ENCODE results near the gene ACCSL.

ACCSL gene

DNA sequence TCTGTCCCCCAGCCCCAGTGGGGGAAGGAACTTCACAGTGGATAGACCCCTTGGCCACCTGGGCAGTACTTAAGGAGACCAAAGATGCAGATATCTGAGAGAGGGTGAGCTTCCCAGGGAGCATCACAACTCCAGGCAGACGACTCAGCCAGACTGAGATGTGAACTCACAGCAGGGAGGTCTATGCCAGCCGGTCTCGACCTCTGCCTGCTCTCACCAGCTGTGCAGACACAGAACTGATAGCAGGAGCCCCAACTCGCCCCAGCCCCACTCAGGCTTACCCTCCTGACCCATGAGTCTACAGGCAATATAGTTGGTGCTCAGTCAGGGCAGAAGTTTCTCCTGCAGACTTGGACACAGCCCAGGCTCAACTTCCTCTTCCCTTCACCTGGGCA is 29.7 kb upstream of the ACCSL start:
- DNase-seq (ENCODE audit: low spot score): no peak

DNA sequence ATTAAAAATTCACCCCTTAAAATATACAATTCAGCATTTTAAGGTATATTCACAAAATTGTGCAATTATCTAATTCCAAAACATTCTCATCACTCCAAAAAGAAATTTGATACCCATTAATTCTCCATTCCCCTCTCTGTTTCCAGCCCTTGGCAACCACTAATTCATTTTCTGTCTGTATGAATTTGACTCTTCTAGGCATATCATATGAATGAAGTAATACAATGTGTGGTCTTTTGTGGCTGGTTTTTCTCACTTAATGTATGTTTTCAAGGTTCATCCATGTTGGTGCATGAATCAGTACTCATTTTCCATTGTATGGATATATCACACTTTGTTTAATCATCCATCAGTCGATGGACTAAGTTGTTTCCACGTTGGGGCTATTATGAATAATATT is 29.0 kb upstream of the ACCSL start:
- no peak for DNase-seq (ENCODE audit: low spot score)

- no peak for DNase-seq (ENCODE audit: low spot score)
Measured at GRCh38 chr11:44024977-44025376, 22.8 kb upstream of the ACCSL start.

GRCh38 chr11:44025727-44026126 is 22.1 kb upstream of the ACCSL start:
- no peak for DNase-seq (ENCODE audit: low spot score)

DNA sequence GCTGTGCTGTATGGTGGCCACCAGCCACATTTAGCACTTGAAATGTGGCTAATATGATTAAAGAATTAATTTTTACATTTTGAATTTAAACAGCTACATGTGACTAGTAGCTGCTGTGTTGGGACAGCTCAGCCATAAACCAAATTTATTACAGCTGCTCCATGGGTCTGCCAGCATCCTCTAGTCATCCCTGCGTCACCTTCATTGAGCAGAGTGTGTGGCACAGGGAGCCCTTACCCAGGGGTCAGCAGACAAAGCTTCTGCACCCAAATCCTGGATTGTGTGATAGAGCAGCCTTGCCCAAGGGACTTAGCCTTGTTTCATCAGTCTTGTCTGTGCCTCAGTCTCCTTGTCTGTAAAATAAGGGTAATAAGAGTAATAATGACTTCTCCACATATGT is 19.4 kb upstream of the ACCSL start:
- DNase-seq (ENCODE audit: low spot score): no peak

DNA sequence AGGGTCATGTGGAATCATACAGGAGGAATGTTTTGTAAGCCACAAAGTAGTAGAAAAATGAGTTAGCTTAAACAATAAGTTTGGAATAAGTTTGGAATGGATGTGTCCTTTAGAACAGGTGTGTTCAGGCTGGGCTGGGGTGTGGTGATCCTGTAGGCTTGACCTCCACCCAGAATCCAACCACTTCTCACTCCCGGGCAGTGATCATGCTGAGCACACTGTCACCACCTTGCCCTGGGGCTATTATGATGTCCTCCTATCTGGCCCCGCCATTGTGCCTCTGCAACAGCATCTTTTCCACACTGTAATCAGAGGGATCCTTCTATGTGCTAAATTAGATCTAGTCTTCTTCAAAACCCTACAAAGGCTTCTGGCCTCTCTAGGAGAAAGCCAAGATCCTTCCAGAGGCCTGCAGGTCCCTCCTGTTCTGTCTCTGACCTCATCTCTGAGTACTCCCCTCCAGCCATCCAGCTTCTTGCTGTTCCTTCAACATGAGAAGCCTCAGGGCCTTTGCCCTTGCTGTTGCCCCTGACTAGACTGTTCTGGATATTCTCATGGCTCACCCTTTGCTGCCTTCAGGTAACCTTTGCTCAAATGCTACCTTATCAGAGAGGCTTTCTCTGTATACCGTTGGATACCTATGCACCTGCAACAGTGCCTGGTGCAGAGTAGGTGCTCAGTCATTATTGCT is 18.8 kb upstream of the ACCSL start:
- DNase-seq (ENCODE audit: low spot score): no peak

- no peak for DNase-seq (ENCODE audit: low spot score)
Measured at GRCh38 chr11:44029507-44029845, 18.3 kb upstream of the ACCSL start.

DNA sequence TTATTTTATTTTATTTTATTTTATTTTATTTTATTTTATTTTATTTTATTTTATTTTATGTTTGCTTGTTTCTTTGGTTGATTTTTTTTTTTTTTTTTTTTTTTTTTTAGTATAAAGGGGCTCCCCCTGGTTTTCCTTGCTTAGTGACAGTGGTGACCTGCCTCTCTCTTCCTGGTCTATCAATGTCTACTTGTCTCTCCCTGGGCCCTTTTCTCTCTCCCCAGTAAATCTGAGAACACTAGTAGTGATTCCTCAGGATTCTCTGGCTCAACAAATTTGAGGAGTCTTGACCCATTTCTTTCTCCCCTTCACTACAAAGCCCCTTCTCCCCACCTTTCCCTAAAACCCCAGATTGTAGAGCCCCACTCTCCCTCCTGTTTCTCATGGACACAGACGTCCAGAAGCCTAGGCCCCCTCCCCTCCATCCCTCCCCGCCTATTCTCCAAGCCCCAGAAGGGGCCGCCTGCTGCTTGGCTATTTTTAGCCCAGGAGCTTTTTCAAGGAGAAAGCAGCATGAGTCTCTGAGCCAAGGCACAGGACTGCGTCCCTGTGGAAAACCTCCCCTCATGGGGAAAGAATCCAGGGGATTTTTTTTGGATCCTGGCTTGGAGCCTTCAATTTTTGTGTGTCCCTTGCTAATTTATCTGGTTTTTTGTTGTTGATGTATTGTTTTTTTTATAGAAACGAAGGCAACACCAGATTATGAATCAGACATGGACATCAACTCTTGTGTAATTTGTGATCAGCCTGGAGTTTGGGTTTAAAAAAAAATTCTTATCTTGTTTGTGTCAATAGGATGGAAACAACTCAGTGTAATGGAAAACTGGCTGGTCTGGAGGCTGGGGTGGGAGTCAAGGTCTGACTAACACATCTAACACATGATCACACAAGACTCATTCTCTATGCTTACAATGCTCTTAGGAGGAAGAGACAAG is 17.5 kb upstream of the ACCSL start:
- DNase-seq (ENCODE audit: low spot score): no peak

GRCh38 chr11:44030996-44031395 is 16.8 kb upstream of the ACCSL start:
- DNase-seq (ENCODE audit: low spot score): no peak

DNA sequence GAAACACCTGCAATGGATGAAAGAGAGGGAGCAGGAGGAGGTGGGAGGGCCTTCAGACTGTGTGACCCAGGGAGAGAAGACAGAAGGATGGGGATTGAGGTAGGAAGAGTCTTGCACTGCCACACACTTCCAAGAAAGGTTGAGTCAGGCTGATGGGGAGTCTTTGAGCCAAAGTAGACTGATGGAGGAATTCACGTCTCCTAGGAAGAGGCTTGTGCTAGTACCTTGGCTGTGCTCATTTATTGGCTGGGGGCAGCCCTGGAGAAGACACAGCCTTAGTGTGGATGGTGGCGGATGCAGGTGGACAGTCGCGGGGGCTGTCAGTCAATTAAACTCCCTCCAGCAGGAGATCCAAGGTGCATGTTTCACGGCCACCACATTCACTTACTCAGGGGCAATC is 16.2 kb upstream of the ACCSL start:
- no peak for DNase-seq (ENCODE audit: low spot score)

DNA sequence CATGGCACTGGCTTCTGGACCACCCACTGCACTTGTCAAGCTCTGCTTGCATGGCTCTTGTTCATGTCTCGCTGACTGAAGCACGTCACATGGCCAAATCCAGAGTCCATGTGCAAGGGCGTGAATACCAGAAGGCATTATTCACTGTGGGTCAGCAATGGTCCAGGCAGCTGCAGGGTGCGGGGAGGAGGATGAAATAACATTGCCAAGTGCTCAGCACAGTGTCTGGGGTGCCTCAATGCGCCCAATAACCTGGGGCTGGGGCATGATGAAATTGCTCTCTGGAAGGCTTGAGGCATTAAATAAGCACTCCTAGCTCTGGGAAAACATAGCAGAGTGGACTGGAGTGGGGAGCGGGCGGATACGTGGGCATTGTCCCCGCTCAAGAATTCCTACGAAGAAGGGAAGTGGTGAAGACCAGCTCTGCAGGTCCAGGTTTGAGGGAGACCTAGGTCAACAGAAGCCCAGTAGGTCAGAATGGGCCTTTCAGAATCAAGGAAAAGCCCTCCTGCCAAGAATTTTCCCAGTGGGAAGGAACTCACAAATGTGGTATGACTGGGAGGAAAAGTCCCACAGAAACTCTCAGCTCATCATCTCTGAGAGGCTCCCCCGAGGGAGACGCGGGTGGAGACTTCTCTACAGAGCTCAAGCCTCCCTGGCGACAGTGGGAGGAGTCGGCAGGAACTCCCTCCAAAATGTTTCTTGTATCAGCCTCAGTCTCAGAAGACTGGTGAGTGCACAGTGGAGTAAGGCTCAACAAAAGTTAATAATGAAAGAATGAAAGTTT is 15.3 kb upstream of the ACCSL start:
- no peak for DNase-seq (ENCODE audit: low spot score)

DNA sequence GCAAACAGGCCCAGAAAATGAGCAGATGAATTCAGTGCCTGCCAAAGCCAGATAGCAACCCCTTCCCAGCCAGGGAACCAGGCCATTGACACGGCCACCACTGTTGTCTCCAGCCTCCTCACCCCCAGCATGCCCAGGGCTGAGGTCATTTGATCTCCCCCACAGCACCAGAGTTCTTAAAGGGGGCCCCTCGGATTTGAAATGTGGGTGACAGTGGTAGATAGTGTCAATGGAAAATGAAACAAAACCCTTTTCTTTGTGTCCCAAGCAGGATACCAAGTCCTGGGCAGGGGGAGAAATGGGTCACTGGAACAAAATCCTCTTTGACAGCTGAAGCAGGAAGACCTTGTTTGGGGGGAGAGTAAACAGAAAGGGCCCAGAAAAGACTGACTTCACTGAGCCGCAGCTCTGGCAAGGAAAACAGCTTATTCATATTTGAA is 14.3 kb upstream of the ACCSL start:
- no peak for DNase-seq (ENCODE audit: low spot score)

DNA sequence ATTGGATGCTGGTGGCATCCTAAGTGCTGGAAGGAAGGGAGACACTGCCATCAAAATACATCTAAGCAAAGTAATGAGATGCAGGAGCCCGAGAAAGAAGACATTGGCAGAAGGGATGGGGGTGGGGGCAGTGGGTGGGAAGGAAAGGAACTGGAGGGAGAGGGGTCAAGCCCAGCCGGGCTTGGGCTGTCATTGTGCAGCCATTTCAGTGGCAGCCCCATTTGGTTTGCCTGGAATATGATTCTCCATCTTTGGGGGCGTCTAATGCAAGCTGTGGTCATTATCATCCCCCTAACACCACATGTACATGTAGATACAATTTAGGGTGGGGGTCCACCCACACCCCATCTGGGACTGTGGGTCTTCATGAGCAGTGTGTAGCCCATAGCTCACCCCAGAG is 13.9 kb upstream of the ACCSL start:
- no peak for DNase-seq (ENCODE audit: low spot score)

- DNase-seq (ENCODE audit: low spot score): no peak
Measured at GRCh38 chr11:44034639-44035038, 13.1 kb upstream of the ACCSL start.

DNA sequence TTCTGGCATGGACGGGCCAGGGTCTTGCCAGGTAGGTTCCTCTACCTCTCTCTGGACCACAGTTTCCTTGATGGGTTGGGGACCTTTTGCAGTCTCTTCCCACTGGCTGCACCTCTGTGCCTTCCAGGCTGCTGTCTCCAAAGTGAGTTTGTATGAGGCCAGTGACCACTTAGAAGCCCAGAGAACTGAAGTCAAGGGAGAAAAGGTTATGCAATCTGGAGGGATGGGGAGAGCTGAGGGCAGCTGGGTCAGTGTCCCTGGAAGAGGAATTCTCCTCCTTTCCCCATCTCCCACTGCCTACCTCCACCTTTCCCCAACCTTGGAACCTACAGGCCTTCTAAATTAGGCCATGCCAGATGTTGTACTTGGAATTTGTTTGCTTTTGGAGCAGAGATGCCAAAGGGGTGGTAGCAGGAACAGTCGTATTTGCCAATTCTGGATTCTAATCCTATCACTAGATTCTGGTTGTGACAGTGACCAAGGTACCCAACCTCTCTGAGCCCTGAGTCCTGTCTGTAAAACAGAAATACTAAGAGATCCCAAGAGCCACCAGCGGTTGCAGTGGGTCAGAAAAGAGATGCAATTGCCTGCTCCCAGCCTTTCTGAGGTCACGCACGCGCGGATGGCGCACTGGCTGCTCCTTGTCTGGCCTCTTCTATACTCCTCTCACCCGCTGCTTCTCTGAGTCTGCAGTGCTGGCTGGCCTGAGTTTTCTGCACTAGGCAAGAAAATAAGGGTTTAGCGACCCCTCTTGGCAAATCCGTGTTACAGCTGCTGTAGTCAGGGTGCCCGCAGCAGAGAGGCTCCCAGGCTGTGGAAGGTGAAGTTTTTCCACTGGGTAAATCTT is 10.7 kb upstream of the ACCSL start:
- peak; percentile 69 for DNase-seq (ENCODE audit: low spot score)

GRCh38 chr11:44037658-44037998 is 10.2 kb upstream of the ACCSL start:
- DNase-seq (ENCODE audit: low spot score): no peak

DNA sequence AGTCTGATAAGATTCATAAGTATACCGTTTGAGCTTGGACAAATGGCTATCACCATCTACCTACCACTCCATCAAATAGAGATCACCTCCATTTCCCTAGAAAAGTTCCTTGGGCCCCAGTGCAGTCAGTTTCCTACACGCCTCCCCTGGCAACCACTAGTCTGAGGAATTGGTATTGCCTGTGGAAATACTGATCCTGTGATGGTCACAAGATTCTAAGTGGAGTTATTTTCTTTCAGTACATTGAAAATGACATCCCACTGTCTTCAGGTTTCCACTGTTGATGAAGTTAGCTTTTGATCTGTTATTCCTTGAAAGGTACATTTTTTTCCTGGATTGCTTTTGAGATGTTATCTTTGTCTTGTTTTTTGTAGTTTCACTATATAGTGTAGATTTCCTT is 4.6 kb upstream of the ACCSL start:
- no peak for DNase-seq (ENCODE audit: low spot score)

- DNase-seq (ENCODE audit: low spot score): no peak
Measured at GRCh38 chr11:44046182-44046581, 1.6 kb upstream of the ACCSL start.

- DNase-seq (ENCODE audit: low spot score): no peak
Measured at GRCh38 chr11:44047298-44047697, 483 bp upstream of the ACCSL start.

DNA sequence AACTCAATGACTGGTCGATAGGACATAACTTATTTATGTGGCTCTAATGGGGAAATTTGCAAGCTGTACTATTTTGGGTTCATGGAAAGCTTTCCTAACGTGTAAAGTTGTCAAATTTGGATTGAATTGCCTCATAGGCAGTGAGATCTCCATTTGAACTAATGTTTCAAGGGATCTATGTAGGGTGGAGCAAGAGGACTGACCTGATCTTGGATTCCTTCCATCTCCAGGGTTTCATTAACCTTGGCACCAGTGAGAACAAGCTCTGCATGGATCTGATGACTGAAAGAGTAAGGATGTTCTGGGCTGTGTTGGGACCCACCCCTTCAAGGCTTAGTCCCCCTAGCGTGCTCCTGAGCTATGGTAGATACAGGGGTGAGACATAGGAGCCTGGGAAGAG is 2.1 kb downstream of the ACCSL start:
- DNase-seq (ENCODE audit: low spot score): no peak

DNA sequence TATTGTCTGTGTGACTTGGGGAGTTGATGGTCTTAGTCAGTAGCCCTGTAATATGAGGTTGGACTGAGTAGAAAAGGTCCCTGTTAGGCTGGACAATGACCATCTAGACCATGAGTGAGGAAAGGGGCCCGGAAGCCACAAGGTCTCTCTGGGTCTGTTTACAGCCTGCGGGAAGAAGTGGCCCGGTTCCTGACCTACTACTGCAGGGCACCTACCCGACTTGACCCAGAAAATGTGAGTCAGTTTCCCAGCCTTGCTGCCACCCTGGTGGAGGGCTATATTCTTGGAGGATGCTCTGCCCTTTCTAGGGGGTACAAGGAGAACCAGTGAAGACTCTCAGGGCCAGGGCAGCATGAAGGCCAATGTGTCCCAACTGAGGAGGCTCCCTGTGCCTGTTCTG is 3.4 kb downstream of the ACCSL start:
- DNase-seq (ENCODE audit: low spot score): no peak

DNA sequence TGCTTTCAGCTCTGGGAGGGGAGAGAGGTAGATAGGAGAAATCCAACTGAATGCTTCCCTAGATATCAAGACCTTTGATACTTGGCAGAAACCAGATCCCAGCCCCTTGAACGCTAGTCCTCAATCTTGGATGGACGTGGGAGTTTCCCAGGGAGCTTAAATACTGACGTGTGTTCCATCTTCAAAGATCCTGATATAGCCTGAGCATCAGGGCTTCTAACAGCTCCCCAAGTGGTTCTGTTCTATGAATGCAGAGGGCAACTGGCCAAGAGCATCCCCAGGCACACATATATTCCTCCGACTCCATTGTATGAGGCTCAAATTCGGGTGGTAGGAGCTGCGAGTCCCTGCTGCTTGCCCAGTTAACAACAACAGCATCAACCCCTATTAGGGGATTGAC is 9.6 kb downstream of the ACCSL start:
- no peak for DNase-seq (ENCODE audit: low spot score)
